Skeletal muscle cell (primary cell): Measurements from ENCODE around the gene IQSEC3.
A peak's percentile ranks its signal among the peaks of the same experiment; 100 is the strongest.
"Not testable (repeated sequence)": the region's sequence is repeated elsewhere in the genome, so short reads cannot be mapped to it uniquely, and the experiment has no call there.

Source experiments
- DNase-seq: peaks from one replicate; pipeline ENCODE4 v3.0.0-alpha.2; 2010; ENCODE audit warnings: low read depth
- H3K4me3 ChIP-seq: 2 replicates; pipeline ENCODE4 v1.5.1; 2011; ENCODE audit warnings: low read depth, mild to moderate bottlenecking, control low read depth, low read length, moderate library complexity

IQSEC3 gene

DNA sequence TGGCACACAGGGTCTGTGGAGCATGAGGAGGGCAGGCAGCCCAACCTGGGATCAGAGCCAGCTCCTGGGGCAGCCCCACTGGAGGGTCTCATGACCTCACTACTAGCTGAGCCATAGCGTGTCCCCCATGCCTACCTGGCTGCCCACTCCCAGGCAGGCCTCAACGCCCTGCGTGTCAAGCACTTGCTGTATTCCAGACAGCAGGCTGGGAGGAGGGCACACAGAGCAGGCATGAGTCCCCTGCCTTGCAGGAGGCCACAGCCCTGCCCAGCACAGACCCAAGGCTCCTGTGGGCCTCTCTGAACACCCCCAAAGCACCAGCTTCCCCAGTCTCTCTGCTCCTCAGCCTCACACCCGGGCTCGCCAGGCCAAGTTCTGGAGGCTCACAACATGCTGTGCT lies 64.0 kb downstream of the IQSEC3 start:
- H3K4me3 ChIP-seq = no peak overlapping the region

GRCh38 chr12:131008-131407 lies 64.4 kb downstream of the IQSEC3 start:
- no peak overlapping the region for H3K4me3 ChIP-seq
- no peak for DNase-seq

More for the DNA sequence above, 64.0 kb downstream of the IQSEC3 start:
- no peak for DNase-seq

- DNase-seq = no peak
- H3K4me3 ChIP-seq = no peak overlapping the region
These were observed 65.3 kb downstream of the IQSEC3 start for GRCh38 chr12:131732-132495.

DNA sequence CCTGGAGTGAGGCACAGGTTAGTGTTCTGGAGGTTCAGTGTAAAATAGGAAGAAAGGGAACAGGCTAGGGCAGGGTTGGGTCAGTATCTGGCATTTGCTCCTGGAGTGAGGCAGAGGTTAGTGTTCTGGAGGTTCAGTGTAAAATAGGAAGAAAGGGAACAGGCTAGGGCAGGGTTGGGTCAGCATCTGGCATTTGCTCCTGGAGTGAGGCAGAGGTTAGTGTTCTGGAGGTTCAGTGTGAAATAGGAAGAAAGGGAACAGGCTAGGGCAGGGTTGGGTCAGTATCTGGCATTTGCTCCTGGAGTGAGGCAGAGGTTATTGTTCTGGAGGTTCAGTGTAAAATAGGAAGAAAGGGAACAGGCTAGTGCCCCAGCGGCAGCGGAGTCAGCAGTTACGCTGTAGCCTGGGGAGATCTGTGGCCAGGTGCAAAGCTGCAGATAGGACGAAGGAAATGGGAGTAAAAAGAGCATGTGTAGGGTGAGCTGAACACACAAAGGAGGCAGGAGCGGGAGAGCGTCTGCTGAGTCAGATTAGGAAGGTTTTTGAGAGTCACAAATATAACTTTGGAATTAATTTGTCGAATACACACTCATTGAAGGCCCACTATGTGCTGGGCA lies 67.2 kb downstream of the IQSEC3 start:
- DNase-seq, H3K4me3 ChIP-seq: not testable (repeated sequence)

DNA sequence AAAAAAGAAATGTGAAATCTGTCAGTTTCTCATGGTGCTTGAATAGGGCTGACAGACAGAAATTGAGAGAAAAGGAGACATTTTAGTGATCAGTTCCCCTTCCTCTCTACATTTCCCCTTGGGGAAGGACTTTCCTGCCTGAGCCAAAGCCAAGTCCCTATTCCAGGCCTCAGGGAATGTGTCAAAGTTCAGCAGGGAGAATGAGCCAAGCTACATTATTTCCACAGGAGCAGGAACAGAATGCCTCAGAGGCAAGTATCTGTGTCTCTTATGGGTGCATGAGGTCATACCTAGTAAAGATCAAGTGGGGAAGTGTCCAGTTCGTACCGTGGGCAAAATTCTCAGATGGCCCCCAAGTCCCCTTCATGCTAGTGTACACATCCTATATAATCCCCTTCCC lies 68.6 kb downstream of the IQSEC3 start:
- no peak overlapping the region for H3K4me3 ChIP-seq
- no peak for DNase-seq

DNA sequence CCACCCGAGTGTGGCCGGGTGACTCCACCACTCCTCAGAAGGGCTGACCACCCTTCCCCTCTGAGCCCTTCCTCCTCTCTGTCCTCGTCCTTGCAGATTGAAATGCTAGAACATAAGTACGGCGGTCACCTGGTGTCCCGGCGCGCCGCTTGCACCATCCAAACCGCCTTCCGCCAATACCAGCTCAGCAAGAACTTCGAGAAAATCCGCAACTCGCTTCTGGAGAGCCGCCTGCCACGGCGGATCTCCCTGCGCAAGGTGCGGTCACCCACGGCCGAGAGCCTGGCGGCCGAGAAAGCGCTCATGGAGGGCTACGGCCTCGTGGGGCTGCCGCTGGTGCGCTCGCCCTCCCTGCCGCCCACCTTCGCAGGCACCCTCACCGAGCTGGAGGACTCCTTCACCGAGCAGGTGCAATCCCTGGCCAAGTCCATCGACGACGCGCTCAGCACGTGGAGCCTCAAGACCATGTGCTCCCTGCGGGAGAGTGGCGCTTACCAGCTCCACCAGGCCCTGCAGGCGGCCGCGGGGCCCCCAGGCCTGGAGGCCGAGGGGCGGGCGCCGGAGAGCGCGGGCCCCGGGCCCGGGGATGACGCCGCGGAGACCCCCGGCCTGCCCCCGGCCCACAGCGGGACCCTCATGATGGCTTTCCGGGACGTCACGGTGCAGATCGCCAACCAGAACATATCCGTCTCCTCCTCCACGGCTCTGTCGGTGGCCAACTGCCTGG lies 71.8 kb downstream of the IQSEC3 start:
- DNase-seq = no peak
- no peak overlapping the region for H3K4me3 ChIP-seq

GRCh38 chr12:138898-139534 lies 72.4 kb downstream of the IQSEC3 start:
- DNase-seq = peak; percentile 4
- H3K4me3 ChIP-seq = peak overlapping the region; percentile 11

DNA sequence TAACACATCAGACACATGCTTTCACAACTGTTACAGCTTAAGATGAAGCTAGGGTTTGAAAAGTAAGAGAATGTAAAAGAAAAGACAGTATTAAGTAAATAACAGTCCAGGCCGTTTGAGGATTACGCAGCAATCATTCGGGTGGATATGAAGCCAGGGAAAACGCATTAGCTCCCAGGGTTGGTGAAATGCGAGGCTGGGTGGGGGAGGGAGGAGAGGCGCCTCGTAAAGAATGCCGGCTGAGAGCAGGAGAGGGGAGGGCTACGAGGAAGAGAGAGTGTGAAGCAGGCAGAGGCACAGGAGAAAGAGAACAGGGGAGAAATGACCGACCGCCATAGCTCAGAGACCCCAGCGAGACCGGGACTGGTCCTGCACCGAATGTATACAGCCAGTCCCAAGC lies 73.0 kb downstream of the IQSEC3 start:
- no peak for DNase-seq
- no peak overlapping the region for H3K4me3 ChIP-seq

DNA sequence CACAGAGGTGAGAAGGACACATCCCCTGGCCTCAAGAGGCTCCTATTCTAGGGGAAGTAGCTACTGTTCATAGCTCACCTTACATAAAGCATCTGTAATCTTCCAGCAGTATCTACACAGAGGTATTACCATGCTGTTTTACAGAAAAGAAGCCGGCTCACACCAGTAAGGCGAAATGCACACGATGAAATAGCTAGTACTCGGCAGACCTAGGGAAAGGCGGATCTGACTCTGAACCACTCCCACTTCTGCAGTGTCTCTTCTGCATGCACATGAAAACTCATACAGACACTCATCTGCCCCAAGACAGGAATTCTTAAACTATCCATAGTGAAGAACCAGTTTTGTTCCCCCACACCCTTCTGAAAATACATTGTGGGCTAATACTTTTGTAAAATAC lies 73.6 kb downstream of the IQSEC3 start:
- no peak overlapping the region for H3K4me3 ChIP-seq
- DNase-seq = no peak

DNA sequence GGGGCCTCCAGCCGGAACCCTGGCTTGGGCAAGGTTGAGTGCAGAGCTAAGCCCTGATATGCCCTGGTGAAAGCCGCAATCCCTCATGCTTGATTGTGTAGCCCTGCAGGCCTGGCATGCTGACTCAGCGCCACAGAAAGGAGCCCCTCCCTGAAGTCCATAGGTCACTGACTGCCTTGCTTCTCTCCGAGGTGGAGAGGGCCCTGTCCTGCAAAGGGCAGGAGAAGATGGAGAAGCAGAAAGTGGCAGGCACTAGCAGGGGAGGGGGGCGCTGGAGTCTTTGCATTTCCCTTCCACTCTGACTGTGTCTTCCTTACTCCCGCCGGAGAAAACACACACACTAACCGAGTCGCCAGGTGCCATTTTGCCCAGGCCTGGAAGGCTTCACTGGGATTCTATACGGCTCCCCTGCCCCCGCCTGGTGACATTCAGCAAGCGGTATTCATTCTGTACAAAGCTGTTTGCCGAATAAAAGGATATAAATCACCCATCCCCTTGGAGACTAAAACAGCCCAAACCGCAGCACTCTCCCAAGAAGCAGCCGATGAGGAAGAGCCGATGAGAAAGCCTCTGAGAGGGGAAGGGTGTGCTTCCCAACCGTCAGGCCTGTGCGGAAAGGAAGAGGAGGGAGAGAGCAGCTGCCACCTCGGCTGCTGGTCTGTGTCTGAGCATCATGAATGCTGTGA lies 77.5 kb downstream of the IQSEC3 start:
- no peak overlapping the region for H3K4me3 ChIP-seq
- no peak for DNase-seq

GRCh38 chr12:144650-145284 lies 78.2 kb downstream of the IQSEC3 start:
- no peak for DNase-seq
- no peak overlapping the region for H3K4me3 ChIP-seq

DNA sequence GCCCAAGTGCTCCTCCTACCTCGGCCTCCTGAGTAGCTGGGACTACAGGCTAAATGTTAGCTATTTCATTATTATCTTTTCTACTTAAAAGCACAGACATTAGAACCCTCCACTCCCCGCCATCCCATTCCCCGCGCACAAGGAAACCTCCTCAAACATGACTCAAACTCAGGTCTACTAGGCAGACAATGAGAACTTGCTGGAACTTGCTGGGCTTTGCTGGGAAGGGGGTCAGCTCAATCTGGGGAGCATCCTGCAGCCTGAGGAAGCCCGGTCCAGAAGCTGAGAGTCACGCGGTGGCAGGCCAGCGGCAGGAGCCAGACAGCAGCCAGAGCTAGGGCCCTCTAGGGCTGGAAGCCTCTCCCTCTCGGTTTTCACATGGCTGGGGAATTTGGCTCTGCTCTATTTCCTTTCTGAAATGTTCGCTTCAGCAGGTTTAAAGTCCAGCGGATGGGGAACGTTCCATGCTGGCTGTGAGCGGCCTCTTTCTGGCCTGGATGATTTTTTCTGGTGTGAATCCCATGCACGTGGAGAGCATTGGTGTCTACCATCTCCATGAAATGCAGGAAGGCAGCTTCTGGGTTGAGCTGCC lies 78.9 kb downstream of the IQSEC3 start:
- H3K4me3 ChIP-seq = no peak overlapping the region
- no peak for DNase-seq

GRCh38 chr12:147242-147641 lies 80.7 kb downstream of the IQSEC3 start:
- H3K4me3 ChIP-seq = no peak overlapping the region
- DNase-seq = no peak

- no peak overlapping the region for H3K4me3 ChIP-seq
- no peak for DNase-seq
These were observed 82.3 kb downstream of the IQSEC3 start for GRCh38 chr12:148676-149416.

DNA sequence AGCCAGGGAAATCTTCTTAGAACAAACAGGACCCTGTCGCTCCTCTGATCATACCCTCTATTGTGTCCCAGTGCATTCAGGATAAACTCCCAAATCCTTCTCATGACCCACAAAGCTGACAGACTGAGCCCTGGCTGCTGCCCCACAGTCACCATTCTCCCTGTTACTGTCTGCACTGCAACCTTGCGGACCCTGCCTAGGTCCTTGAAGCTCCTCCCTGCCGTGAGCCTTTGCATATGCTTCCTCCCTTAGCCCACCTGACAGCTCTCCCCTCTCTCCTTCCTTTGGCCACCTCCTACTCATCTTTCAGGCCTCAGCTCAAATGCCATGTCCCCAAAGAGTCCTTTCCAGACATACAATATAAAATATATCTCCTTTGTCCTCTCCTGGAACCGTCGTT lies 85.0 kb downstream of the IQSEC3 start:
- H3K4me3 ChIP-seq = no peak overlapping the region
- no peak for DNase-seq

GRCh38 chr12:152440-152839 lies 85.9 kb downstream of the IQSEC3 start:
- H3K4me3 ChIP-seq = no peak overlapping the region
- no peak for DNase-seq

DNA sequence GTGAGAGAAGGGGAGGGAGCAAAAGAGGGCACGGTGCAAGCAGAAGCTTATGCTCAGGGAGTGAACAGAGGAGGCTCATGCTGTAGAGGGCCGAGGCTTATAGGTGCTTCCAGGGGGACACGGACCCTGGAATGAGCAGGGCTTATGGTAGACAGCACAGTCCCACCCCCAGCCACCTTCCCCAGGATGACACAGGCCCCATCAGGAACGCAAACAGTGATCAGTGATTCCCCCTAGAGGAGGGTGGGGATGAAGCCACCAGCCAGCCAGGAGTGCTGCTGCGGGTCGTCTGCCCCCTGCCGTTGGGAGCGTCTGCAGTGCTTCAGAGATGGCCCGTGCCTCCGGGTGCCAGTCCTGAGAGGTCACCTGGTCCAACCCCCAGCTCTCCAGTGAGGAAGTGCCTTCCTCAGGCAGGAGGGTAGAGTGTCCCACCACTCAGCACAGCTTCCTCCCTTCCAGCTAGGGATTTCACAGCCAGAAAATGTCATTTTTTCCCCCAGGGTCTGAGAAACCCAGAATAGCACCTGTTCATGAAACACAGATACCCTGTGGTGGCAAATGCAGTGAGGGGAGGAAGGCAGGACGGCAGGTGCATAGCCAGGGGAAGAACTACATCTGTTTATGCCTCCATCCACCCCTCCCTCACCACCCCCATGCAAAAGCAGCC lies 86.6 kb downstream of the IQSEC3 start:
- no peak for DNase-seq

GRCh38 chr12:154058-154457 lies 87.5 kb downstream of the IQSEC3 start:
- H3K4me3 ChIP-seq = no peak overlapping the region
- DNase-seq = no peak

More for the DNA sequence above, 86.6 kb downstream of the IQSEC3 start:
- no peak overlapping the region for H3K4me3 ChIP-seq
